ENCODE data around the gene CXCR3.
"Not testable (repeated sequence)": the region's sequence is repeated elsewhere in the genome, so short reads cannot be mapped to it uniquely, and the experiment has no call there.

The CXCR3 gene

DNA sequence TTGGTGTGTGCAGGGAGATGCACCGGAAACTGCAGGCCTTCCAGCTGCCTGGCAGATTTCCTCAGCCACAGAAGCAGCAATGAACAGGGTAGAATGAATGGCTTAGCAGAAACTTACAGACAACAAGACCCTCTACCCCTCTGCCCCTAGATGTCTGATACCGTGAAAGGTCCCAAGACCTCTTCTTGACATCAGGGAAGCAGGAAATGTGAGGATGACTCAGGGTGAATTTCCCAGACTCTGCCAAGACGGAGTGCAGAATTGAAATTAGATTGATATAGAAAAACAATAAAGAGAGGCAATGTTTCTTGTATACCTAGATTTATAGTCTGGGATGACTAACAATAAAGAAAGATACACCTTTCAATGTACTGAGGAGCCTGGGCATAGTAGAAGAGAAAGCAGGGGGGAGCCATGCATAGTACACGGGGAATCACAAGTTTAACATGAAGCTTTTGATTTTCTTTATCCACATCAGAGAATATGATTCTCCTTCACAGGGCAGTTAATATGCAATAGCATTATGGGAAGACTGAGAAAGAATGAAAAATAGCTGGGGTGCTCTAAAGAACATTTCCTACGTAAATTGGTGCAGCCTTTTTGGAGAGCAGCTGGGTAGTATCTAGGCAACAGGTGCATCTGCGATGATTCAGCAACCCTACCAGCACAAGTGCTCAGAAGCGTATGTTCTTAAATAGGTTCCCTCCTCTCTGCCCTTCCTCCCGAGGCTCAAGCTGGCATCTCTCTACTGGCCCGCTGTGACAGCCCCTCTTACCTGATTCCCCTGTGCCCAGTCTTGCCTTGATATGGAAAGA is 18.3 kb upstream of the CXCR3 start:
- DNase-seq (ENCODE audit: low read depth): no peak

- DNase-seq (ENCODE audit: low read depth): no peak
Observed at GRCh38 chrX:71634366-71634765, 16.1 kb upstream of the CXCR3 start.

DNA sequence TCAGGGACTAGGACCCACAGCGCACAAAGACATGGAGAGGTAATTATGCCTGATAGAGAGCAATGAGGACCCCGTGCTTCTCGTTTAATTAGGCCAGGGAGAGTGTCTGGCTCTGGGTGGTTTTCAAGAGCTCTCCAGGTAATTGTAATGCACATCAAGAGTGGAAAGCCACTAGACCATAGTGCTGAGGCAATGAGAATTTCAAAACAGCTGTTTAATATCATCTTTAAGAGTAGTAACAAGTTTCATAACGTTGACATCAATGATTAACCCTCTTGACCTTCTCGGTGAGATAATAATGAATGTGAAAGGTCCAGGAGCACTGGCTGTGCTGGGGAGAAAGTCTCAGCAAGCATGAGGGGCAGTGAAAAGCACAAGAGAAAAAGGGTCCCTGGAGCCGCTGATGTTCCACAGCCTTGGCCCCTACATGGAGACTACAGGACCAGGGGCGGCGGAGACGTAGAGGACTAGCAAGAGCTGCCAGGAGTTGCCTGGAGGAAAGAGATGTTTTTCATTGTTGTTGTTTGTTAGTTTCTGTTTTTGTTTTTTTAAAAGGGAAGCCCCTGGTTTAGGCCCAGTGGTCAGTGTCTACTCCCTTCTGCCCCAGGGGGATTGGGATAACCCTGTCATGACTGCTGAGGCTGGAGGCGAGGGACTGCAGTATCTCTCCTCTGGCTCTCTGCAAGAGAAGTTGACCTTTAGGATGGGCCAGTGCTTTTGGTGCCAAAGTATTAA is 14.8 kb upstream of the CXCR3 start:
- no peak for DNase-seq (ENCODE audit: low read depth)

DNA sequence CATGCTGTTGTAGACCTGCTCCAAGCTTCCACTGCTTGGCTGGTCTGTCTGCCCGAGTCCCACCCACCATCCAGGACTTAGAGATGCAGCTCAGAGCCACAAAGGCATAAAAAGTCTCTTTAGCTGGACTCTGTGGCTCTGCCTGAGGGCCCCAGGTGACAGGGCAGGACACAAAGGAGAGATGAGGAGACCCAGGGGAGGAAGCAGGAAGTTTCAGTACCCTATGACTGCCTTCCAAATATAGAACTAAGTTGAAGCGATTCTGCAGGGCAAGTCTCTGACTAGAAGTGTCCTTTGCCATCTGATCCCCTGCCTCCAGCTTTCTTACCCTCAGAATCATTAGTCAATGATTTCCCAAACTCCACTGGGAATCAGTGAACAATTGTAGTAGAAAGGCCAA is 11.2 kb upstream of the CXCR3 start:
- no peak for DNase-seq (ENCODE audit: low read depth)

DNA sequence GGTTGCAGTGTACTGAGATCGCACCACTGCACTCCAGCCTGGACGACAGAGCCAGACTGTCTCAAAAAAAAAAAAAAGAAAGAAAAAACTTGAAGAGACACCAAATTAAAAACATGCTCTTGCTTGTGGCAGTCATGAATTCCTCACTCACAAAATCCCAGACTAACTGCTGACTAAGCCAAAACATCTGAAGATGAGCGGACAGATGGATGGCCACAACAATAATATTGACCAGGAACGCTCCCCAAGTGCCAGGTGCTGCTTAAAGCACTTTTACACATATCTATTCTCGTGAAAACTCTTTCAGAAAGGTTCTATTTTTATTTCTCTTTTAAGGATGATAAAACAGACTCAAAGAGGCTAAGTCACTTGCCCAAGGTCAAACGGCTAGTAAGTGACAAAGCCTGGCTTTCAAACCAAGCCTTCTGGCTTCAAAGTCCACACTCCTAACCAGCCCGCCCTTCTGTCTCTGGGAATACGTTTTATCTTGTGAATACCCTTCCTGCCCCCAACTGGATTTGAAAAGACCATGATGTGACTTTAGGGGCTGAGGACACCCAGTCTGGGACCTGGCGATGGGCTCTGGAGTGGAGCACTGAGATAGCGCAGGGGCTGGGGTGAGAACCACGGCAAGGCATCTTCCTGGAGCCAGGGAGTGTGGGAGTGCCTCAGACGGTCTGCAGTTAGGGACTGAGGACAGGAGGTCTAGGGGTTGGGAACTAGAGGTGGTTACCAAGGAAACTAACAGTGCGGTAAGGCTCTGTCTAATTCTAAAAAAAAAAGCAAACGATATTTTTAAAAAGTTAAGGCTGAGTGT is 9.5 kb upstream of the CXCR3 start:
- no peak for DNase-seq (ENCODE audit: low read depth)

DNA sequence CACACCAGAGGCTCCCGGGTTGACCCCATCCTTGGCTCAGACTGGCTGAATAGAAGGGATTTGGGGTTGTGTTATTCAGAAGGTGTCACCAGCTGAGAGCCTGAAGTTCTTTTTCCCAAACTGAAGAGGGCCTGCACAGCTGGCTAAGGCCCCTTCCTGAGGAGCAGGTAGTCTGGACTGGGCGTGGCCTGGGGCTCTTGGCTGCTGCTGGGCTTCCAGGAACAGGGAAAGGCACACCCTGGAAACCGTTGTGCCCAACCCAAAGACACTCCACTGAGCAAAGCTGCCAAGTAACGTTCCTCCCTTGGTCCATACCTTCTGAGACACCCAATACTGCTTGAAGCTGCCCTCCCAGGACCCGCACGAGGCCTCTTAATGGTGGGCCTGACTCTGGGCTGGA is 8.3 kb upstream of the CXCR3 start:
- no peak for DNase-seq (ENCODE audit: low read depth)

DNA sequence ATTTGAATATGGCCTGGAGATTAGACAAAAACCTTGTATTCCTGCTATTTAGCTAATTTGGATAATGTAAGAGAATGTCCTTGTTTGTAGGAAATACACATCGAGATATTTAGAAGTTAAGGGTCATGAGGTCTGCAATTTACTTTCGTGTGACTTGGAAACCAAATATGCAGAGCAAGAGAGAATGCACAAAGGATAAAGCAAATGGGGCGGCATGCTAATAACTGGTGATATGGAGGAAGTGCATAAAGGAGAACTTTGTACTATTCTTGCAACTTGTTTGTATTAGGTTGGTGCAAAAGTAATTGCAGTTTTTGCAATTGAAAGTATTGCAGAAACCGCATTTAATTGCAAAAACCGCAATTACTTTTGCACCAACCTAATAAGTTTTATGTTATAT is 7.2 kb upstream of the CXCR3 start:
- no peak for DNase-seq (ENCODE audit: low read depth)

- no peak for DNase-seq (ENCODE audit: low read depth)
Observed at GRCh38 chrX:71623714-71624113, 5.4 kb upstream of the CXCR3 start.

- peak; percentile 52 for DNase-seq (ENCODE audit: low read depth)
Observed at GRCh38 chrX:71622576-71623450, 4.5 kb upstream of the CXCR3 start.

GRCh38 chrX:71622032-71622575 is 3.8 kb upstream of the CXCR3 start:
- DNase-seq (ENCODE audit: low read depth): no peak

DNA sequence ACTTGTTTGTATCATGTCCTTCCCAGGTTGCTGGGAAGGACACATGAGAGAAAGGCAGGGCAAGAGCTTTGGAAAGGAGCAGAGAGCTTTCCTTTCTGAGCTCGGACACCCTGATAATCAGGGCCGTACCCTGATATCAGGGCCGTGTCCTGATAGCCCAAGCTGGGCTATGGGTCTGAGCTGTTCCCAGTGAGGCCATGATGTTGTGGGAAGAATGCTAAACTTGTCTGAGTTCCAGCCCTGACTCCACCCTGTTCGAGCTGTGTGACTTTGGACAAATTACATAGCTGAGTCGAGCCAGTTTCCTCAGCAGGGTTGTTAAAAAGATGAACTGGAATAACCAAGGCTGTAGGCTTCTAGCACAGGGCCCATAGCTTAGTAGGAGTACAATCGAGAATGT is 3.3 kb upstream of the CXCR3 start:
- DNase-seq (ENCODE audit: low read depth): no peak

DNA sequence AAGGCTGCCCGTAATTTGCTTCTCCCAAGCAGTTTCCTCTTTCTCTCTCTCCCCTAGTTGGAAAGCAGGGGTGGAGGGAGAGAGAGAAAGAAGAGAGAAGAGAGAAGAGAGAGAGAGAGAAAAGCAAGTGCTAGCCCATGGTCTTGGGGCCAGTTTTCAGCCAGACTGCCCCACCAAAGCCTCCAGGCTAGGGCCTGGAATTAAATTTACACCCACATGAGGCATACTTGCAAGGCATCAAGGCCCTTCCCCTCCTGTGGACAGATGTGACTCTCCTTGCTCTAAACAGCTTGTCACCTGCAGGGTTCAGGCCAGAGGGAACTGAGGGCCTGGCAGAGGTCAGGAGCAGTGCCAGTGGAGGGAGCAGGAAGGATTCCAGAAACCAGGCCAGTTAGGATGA is 1.7 kb upstream of the CXCR3 start:
- DNase-seq (ENCODE audit: low read depth): no peak

- DNase-seq (ENCODE audit: low read depth): peak; percentile 57
Observed at GRCh38 chrX:71619193-71619592, 882 bp upstream of the CXCR3 start.

- DNase-seq (ENCODE audit: low read depth): no peak
Observed at GRCh38 chrX:71618787-71619186, 476 bp upstream of the CXCR3 start.

GRCh38 chrX:71617742-71618141 is 569 bp downstream of the CXCR3 start:
- no peak for DNase-seq (ENCODE audit: low read depth)

GRCh38 chrX:71616672-71617529 is 1.4 kb downstream of the CXCR3 start:
- DNase-seq (ENCODE audit: low read depth): no peak

DNA sequence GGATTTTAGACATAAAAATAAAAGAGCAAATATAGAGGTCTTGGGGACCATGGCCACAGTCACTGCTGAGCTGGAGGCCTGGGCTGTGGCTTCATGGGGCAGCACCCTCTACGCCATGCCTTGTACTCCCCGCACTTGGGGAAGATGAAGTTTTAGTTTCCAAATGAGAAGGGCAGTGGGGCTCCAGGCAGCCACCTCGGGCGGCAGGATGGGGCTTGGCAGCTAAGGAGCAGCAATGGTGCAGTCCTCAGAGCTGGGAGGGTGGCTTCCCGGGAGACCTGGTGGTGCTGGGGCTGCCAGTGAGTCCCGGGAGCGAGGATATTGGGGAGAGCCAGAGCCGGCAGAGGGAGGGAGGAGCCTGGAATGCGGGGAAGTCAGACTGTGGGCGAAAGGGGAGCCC is 2.4 kb downstream of the CXCR3 start:
- DNase-seq (ENCODE audit: low read depth): no peak

DNA sequence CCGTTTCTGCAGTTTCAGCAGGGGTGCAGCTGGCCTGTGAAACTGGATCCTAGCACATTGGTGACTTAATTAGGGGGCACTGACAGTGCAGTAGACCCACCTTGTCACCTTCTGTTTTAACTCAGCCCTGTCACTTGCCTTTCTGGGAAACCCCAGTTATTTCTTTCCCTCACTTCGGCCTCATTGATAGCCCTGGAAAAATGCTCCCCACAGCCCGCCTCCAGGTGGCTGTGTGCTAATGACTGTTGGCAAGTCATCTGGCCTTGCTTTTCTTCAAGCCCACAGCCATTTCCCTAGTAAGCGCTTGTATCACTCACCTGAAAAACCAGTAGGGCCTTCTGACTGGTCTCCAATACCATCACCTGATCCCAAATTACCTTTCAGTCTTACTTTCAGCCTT is 3.3 kb downstream of the CXCR3 start:
- no peak for DNase-seq (ENCODE audit: low read depth)

DNA sequence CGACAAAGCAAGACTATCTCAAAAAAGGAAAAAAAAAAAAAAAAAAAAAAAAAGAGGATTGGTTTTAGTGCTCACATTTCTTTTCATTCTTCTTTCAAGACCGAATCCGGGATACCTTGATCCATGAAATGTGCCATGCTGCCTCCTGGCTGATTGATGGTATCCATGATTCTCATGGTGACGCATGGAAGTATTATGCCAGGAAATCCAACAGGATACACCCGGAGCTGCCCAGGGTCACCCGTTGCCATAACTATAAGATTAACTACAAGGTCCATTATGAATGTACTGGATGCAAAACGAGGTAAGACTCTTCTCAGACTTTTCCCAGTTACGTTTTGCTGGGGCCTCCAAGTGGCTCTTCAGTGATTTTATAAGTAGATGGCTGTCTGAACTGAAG is 6.1 kb downstream of the CXCR3 start:
- DNase-seq (ENCODE audit: low read depth): no peak

GRCh38 chrX:71611736-71612135 is 6.6 kb downstream of the CXCR3 start:
- DNase-seq (ENCODE audit: low read depth): not testable (repeated sequence)

Measured in activated T-cell treated with anti-CD3 and anti-CD28 coated beads for 48 hours (primary cell).